ENCODE results near the gene HIP1R.
A peak's percentile ranks its signal among the peaks of the same experiment; 100 is the strongest.
"Not testable (repeated sequence)": the region's sequence is repeated elsewhere in the genome, so short reads cannot be mapped to it uniquely, and the experiment has no call there.

Gene HIP1R

GRCh38 chr12:122834921-122835749 is at the start of gene HIP1R:
HIP1R (plus strand) TSS chr12:122835457; CDS start chr12:122835551, 94 bp downstream.
- peak in 1 of 2 donors; percentile 28 for DNase-seq (ENCODE audit: low read depth in 2 of 2, low spot score in 1 of 2)

- DNase-seq (ENCODE audit: low read depth in 2 of 2, low spot score in 1 of 2): no peak
Observed at GRCh38 chr12:122785503-122785902, 49.8 kb upstream of the HIP1R start.

GRCh38 chr12:122788387-122788786 is 46.9 kb upstream of the HIP1R start:
- no peak for DNase-seq (ENCODE audit: low read depth in 2 of 2, low spot score in 1 of 2)

- DNase-seq (ENCODE audit: low read depth in 2 of 2, low spot score in 1 of 2): no peak
Observed at GRCh38 chr12:122789637-122790036, 45.6 kb upstream of the HIP1R start.

- DNase-seq (ENCODE audit: low read depth in 2 of 2, low spot score in 1 of 2): no peak
Observed at GRCh38 chr12:122790393-122791075, 44.7 kb upstream of the HIP1R start.

- DNase-seq (ENCODE audit: low read depth in 2 of 2, low spot score in 1 of 2): no peak
Observed at GRCh38 chr12:122793685-122794106, 41.6 kb upstream of the HIP1R start.

GRCh38 chr12:122795807-122796206 is 39.5 kb upstream of the HIP1R start:
- no peak for DNase-seq (ENCODE audit: low read depth in 2 of 2, low spot score in 1 of 2)

GRCh38 chr12:122799641-122800243 is 35.5 kb upstream of the HIP1R start:
- DNase-seq (ENCODE audit: low read depth in 2 of 2, low spot score in 1 of 2): no peak

GRCh38 chr12:122803937-122804336 is 31.3 kb upstream of the HIP1R start:
- DNase-seq (ENCODE audit: low read depth in 2 of 2, low spot score in 1 of 2): no peak

GRCh38 chr12:122804957-122805356 is 30.3 kb upstream of the HIP1R start:
- DNase-seq (ENCODE audit: low read depth in 2 of 2, low spot score in 1 of 2): not testable (repeated sequence)

- DNase-seq (ENCODE audit: low read depth in 2 of 2, low spot score in 1 of 2): no peak
Observed at GRCh38 chr12:122807651-122808050, 27.6 kb upstream of the HIP1R start.

GRCh38 chr12:122811777-122812176 is 23.5 kb upstream of the HIP1R start:
- no peak for DNase-seq (ENCODE audit: low read depth in 2 of 2, low spot score in 1 of 2)

GRCh38 chr12:122813310-122813713 is 21.9 kb upstream of the HIP1R start:
- no peak for DNase-seq (ENCODE audit: low read depth in 2 of 2, low spot score in 1 of 2)

GRCh38 chr12:122819209-122819785 is 16.0 kb upstream of the HIP1R start:
- no peak for DNase-seq (ENCODE audit: low read depth in 2 of 2, low spot score in 1 of 2)

GRCh38 chr12:122820138-122820537 is 15.1 kb upstream of the HIP1R start:
- no peak for DNase-seq (ENCODE audit: low read depth in 2 of 2, low spot score in 1 of 2)

- no peak for DNase-seq (ENCODE audit: low read depth in 2 of 2, low spot score in 1 of 2)
Observed at GRCh38 chr12:122820838-122821271, 14.4 kb upstream of the HIP1R start.

GRCh38 chr12:122823429-122823828 is 11.8 kb upstream of the HIP1R start:
- DNase-seq (ENCODE audit: low read depth in 2 of 2, low spot score in 1 of 2): no peak

GRCh38 chr12:122825773-122826724 is 9.2 kb upstream of the HIP1R start:
- no peak for DNase-seq (ENCODE audit: low read depth in 2 of 2, low spot score in 1 of 2)

- DNase-seq (ENCODE audit: low read depth in 2 of 2, low spot score in 1 of 2): no peak
Observed at GRCh38 chr12:122827258-122827657, 8.0 kb upstream of the HIP1R start.

- DNase-seq (ENCODE audit: low read depth in 2 of 2, low spot score in 1 of 2): no peak
Observed at GRCh38 chr12:122830517-122831214, 4.6 kb upstream of the HIP1R start.
